DMS53 (cell line): ENCODE data around the gene TMEM187.

ENCODE experiments used
- DNase-seq: peaks from one replicate; lab custom pipeline; 2025; lab: John Stamatoyannopoulos, UW

TMEM187 gene

GRCh38 chrX:153935326-153935851 lies 37.2 kb upstream of the TMEM187 start:
- DNase-seq: peak; percentile 81

GRCh38 chrX:153937056-153937455 lies 35.5 kb upstream of the TMEM187 start:
- DNase-seq: no peak

- no peak for DNase-seq
Measured at GRCh38 chrX:153938226-153938786, 34.2 kb upstream of the TMEM187 start.

- no peak for DNase-seq
Measured at GRCh38 chrX:153939573-153939972, 33.0 kb upstream of the TMEM187 start.

GRCh38 chrX:153941336-153942252 lies 31.0 kb upstream of the TMEM187 start:
- DNase-seq: no peak

GRCh38 chrX:153944140-153944799 lies 28.3 kb upstream of the TMEM187 start, which contains the start of gene RENBP:
Gene RENBP, minus strand, starts transcription at chrX:153944643. Its CDS starts 33 bp downstream, at chrX:153944610.
- peak; percentile 33 for DNase-seq

- DNase-seq: no peak
Measured at GRCh38 chrX:153944800-153945150, 27.8 kb upstream of the TMEM187 start.

GRCh38 chrX:153945956-153946943 lies 26.3 kb upstream of the TMEM187 start:
- DNase-seq: no peak

GRCh38 chrX:153947009-153947769 lies 25.4 kb upstream of the TMEM187 start:
- peak; percentile 92 for DNase-seq

- DNase-seq: no peak
Measured at GRCh38 chrX:153948002-153948466, 24.5 kb upstream of the TMEM187 start.

- no peak for DNase-seq
Measured at GRCh38 chrX:153948847-153949805, 23.4 kb upstream of the TMEM187 start.

- DNase-seq: no peak
Measured at GRCh38 chrX:153950127-153950526, 22.4 kb upstream of the TMEM187 start.

GRCh38 chrX:153951683-153952372 lies 20.7 kb upstream of the TMEM187 start:
- no peak for DNase-seq

GRCh38 chrX:153952373-153953026 lies 20.1 kb upstream of the TMEM187 start:
- DNase-seq: no peak

- DNase-seq: peak; percentile 81
Measured at GRCh38 chrX:153953342-153953830, 19.2 kb upstream of the TMEM187 start.

GRCh38 chrX:153953892-153954557 lies 18.5 kb upstream of the TMEM187 start:
- no peak for DNase-seq

- no peak for DNase-seq
Measured at GRCh38 chrX:153954558-153955227, 17.9 kb upstream of the TMEM187 start.
